ENCODE data around the gene PAK4.

The PAK4 gene

GRCh38 chr19:39145180-39145953, 19.8 kb downstream of the PAK4 start:
- no peak for DNase-seq (ENCODE audit: low read depth in 2 of 3, low spot score in 2 of 3)

- no peak for DNase-seq (ENCODE audit: low read depth in 2 of 3, low spot score in 2 of 3)
Observed at GRCh38 chr19:39146091-39146490, 20.5 kb downstream of the PAK4 start.

- no peak for DNase-seq (ENCODE audit: low read depth in 2 of 3, low spot score in 2 of 3)
Observed at GRCh38 chr19:39146686-39147450, 21.3 kb downstream of the PAK4 start.

- DNase-seq (ENCODE audit: low read depth in 2 of 3, low spot score in 2 of 3): no peak
Observed at GRCh38 chr19:39147480-39147879, 21.9 kb downstream of the PAK4 start.

- DNase-seq (ENCODE audit: low read depth in 2 of 3, low spot score in 2 of 3): no peak
Observed at GRCh38 chr19:39148939-39149529, 23.4 kb downstream of the PAK4 start.

GRCh38 chr19:39150235-39150634, 24.6 kb downstream of the PAK4 start:
- no peak for DNase-seq (ENCODE audit: low read depth in 2 of 3, low spot score in 2 of 3)

GRCh38 chr19:39150807-39151600, 25.4 kb downstream of the PAK4 start:
- no peak for DNase-seq (ENCODE audit: low read depth in 2 of 3, low spot score in 2 of 3)

GRCh38 chr19:39152066-39152465, 26.5 kb downstream of the PAK4 start:
- DNase-seq (ENCODE audit: low read depth in 2 of 3, low spot score in 2 of 3): no peak

- DNase-seq (ENCODE audit: low read depth in 2 of 3, low spot score in 2 of 3): no peak
Observed at GRCh38 chr19:39154100-39154628, 28.6 kb downstream of the PAK4 start.

GRCh38 chr19:39154629-39155100, 29.1 kb downstream of the PAK4 start:
- DNase-seq (ENCODE audit: low read depth in 2 of 3, low spot score in 2 of 3): no peak

GRCh38 chr19:39155114-39155700, 29.6 kb downstream of the PAK4 start:
- DNase-seq (ENCODE audit: low read depth in 2 of 3, low spot score in 2 of 3): no peak

- no peak for DNase-seq (ENCODE audit: low read depth in 2 of 3, low spot score in 2 of 3)
Observed at GRCh38 chr19:39155741-39156140, 30.2 kb downstream of the PAK4 start.

- no peak for DNase-seq (ENCODE audit: low read depth in 2 of 3, low spot score in 2 of 3)
Observed at GRCh38 chr19:39156326-39157230, 31.0 kb downstream of the PAK4 start.

GRCh38 chr19:39157275-39157996, 31.9 kb downstream of the PAK4 start:
- DNase-seq (ENCODE audit: low read depth in 2 of 3, low spot score in 2 of 3): no peak

- DNase-seq (ENCODE audit: low read depth in 2 of 3, low spot score in 2 of 3): no peak
Observed at GRCh38 chr19:39157997-39158389, 32.4 kb downstream of the PAK4 start.

GRCh38 chr19:39158646-39159260, 33.2 kb downstream of the PAK4 start:
- no peak for DNase-seq (ENCODE audit: low read depth in 2 of 3, low spot score in 2 of 3)

GRCh38 chr19:39160523-39160861, 34.9 kb downstream of the PAK4 start:
- DNase-seq (ENCODE audit: low read depth in 2 of 3, low spot score in 2 of 3): no peak

GRCh38 chr19:39160889-39161672, 35.5 kb downstream of the PAK4 start:
- DNase-seq (ENCODE audit: low read depth in 2 of 3, low spot score in 2 of 3): no peak
